ENCODE measurements around the gene PDE3A. TPM values are rescaled to one million over a fixed set of nuclear protein-coding genes. Genes with fewer than 3 reads are reported as not detected.

The PDE3A gene
- total and polyA plus RNA-seq, 10 of the 15 experiments (the other 5 are each of a cell fraction or from before 2014, with no cell fraction given), result 0.01 to 2.6 (median 1.5) TPM

DNA sequence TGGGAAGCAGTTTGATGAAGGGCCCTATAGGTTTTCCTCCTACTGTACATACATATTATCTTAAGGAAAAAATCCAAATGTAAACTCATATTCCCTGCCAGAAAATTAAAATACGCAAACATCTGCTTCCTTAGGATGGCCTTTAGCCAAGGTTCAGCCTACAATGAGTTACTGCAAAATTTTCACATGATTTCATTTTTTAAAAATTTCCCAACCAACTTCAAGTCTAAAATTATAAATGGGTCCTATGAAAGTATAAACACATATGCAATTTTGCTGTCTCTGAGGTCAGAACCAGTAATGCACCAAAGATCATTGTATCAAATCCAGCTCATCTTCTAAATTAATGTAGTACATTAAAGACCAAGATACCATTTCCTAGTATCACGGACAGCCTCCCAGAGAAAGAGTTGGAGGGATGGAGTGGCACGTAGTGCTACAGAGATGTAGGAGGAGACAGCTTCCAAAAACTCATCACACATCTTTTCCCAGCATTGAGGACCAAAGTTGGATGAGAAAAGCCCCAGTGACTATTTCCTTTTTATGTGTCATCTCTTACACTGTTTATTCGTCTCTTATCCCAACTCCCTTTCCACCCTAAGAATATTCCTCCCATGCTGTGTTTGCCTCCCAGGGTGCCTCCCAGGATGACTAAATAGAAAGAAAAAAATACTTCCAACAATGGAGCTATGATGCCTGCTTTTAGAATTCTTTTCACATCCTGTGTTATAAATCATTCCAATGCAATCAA lies 234.5 kb downstream of the PDE3A start:
- RAD21 ChIA-PET (ENCODE audit: unreplicated experiment), result interaction anchor here (1.0 kb wide), 1 partner anchor 687 kb away, joined by 3 read pairs; no protein-coding TSS in a partner anchor
- SMC1A ChIA-PET (ENCODE audit: uncharacterized antibody, unreplicated experiment), result interaction anchor here (0.6 to 1.2 kb wide), 3 partner anchors 31 to 502 kb away, joined by 3 to 4 read pairs (median 3); no protein-coding TSS in a partner anchor
- H3K9me3 ChIP-seq (replicated peaks; ENCODE audit: control insufficient read depth, insufficient read depth, low read length), result no peaks in the 10 kb centered on the region
- 10% methylated on average over 4 of the region's 4 CpGs for WGBS (ENCODE audit: insufficient coverage, insufficient replicate concordance, low lambda C conversion rate, missing lambda C conversion rate)
- H3K4me1 ChIP-seq (ENCODE audit: control insufficient read depth, insufficient read depth, low read length), result no peaks in the 10 kb centered on the region
- H3K36me3 ChIP-seq (ENCODE audit: control insufficient read depth in 2 of 2, insufficient read depth in 2 of 2, low read length in 1 of 2), result no peaks in the 10 kb centered on the region
- H4K20me1 ChIP-seq (ENCODE audit: control insufficient read depth, insufficient read depth), result no peaks in the 10 kb centered on the region
- CTCF ChIA-PET, result interaction anchor here (1.2 to 1.7 kb wide), 3 partner anchors 138 to 687 kb away, joined by 4 to 5 read pairs (median 4); no protein-coding TSS in a partner anchor
- POLR2A ChIA-PET, result no interaction called here
- BruUV-seq (replicated peaks), result no TSS peak
- H3K27ac ChIP-seq (ENCODE audit: control insufficient read depth, insufficient read depth), result no peak overlapping the region
- H2AFZ ChIP-seq (ENCODE audit: control insufficient read depth, low read depth, low read length), result no peak overlapping the region
- DNase-seq (ENCODE audit: low read depth, low spot score), result no peak
- H3K27me3 ChIP-seq (replicated peaks in 1 of 2; ENCODE audit: control insufficient read depth in 2 of 2, insufficient read depth in 2 of 2, low read length in 1 of 2), result no peaks in the 10 kb centered on the region
- intact Hi-C loops (cut with micrococcal nuclease; ENCODE audit: unreplicated experiment) (loop anchor here (5.0 kb wide), 2 partner anchors 686 to 846 kb away; no protein-coding TSS in a partner anchor), in situ Hi-C loops (cut with MboI) (no loop called here)
- H3K4me3 ChIP-seq, result no peak overlapping the region
- no peaks in the 10 kb centered on the region for H3K79me2 ChIP-seq (ENCODE audit: control insufficient read depth, insufficient read depth, low read length)
- no peak for FAIRE-seq
- no peak overlapping the region for H3K9ac ChIP-seq (ENCODE audit: control insufficient read depth, insufficient read depth, low read length)
- ATAC-seq, result no peak
- no peak for TF ChIP-seq CHD2 (IDR thresholded peaks at IDR 0.05; ENCODE audit: borderline replicate concordance, low read depth, low read length)
- TF ChIP-seq LARP7 (IDR thresholded peaks at IDR 0.05), result no peak
- no peak for TF ChIP-seq NKRF (conservative IDR thresholded peaks at IDR 0.05)
- TF ChIP-seq SMAD5 (IDR thresholded peaks at IDR 0.05; ENCODE audit: low read depth), result no peak
- TF ChIP-seq RCOR1 (conservative IDR thresholded peaks at IDR 0.05; ENCODE audit: low read depth, low read length), result no peak
- TF ChIP-seq TAF1 (IDR thresholded peaks at IDR 0.05; ENCODE audit: borderline replicate concordance, low read depth, low read length), result no peak
- TF ChIP-seq NFIC (IDR thresholded peaks at IDR 0.05; ENCODE audit: low read depth, low read length), result no peak
- TF ChIP-seq WRNIP1 (IDR thresholded peaks at IDR 0.05; ENCODE audit: borderline replicate concordance, low read depth, low read length), result no peak
- no peak for TF ChIP-seq CHD1 (IDR thresholded peaks at IDR 0.05; ENCODE audit: low read depth, low read length)
- TF ChIP-seq SREBF2 (IDR thresholded peaks at IDR 0.05; ENCODE audit: low read length), result no peak
- no peak for TF ChIP-seq MLLT1 (IDR thresholded peaks at IDR 0.05)
- no peak for TF ChIP-seq POLR2A (IDR thresholded peaks at IDR 0.05; ENCODE audit: low read depth, low read length)
- no peak for TF ChIP-seq EZH2 (IDR thresholded peaks at IDR 0.05; ENCODE audit: borderline replicate concordance, control insufficient read depth, low read depth, low read length)
- TF ChIP-seq EED (IDR thresholded peaks at IDR 0.05; ENCODE audit: low read depth), result no peak
- TF ChIP-seq CBX3 (IDR thresholded peaks at IDR 0.05; ENCODE audit: borderline replicate concordance, low read depth), result no peak
- TF ChIP-seq SREBF1 (IDR thresholded peaks at IDR 0.05; ENCODE audit: low read length), result no peak
- no peak for TF ChIP-seq MYB (IDR thresholded peaks at IDR 0.05; ENCODE audit: borderline replicate concordance, low read depth, low read length)
- TF ChIP-seq RAD21 (IDR thresholded peaks at IDR 0.05; ENCODE audit: insufficient read depth, low read depth, low read length), result no peak
- no peak for TF ChIP-seq GATAD2B (conservative IDR thresholded peaks at IDR 0.05; ENCODE audit: low read depth)
- no peak overlapping the region for H3K4me2 ChIP-seq (ENCODE audit: control insufficient read depth, insufficient read depth)
